ENCODE measurements around the gene PARP4. TPM values are rescaled to one million over a fixed set of nuclear protein-coding genes. Genes with fewer than 3 reads are reported as not detected.

Gene PARP4
- total and polyA plus RNA-seq, 12 donors, result 19.8 to 92.2 (median 62.6) TPM

DNA sequence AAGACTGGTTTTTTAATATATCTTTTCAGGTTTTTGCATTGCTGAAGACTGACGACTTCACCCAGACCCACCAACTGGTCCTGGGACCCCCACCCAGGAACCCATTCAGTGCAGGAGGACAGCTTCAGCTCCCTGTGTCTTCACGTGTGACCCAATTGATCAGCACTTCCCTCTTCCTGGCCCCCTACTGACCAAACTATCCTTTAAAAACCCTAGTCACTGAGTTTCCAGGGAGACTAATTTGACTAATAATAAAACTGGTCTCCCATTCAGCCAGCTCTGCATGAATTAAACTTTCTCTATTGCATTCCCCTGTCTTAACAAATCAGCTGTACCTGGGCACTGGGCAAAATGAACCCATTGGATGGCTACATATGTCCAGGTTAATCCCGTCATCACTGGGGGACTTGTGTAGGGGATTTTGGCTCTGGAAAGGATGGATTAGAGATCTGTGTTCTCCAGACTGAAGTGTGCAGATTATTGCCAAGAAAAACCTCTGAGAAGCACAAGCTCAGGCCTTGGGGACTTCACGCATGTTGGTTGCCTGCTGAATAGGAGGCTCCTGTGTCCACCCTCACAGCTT lies 16.3 kb upstream of the PARP4 start:
- no peak for DNase-seq
- no peaks in the 10 kb centered on the region for H3K36me3 ChIP-seq (replicated peaks in 1 of 2)
- H3K9me3 ChIP-seq (replicated peaks in 1 of 3), result no peaks in the 10 kb centered on the region
- H3K4me3 ChIP-seq, result no peak overlapping the region
- no peak overlapping the region for H3K27ac ChIP-seq
- WGBS, 4 donors, result 72 to 81% (median 79%) methylated on average over 3 to 4 of the region's 4 CpGs
- H3K27me3 ChIP-seq, result peaks cover 6% of the 10 kb centered on the region
- TF ChIP-seq POLR2A (IDR thresholded peaks at IDR 0.05), result no peak
- TF ChIP-seq, protein P1, sequence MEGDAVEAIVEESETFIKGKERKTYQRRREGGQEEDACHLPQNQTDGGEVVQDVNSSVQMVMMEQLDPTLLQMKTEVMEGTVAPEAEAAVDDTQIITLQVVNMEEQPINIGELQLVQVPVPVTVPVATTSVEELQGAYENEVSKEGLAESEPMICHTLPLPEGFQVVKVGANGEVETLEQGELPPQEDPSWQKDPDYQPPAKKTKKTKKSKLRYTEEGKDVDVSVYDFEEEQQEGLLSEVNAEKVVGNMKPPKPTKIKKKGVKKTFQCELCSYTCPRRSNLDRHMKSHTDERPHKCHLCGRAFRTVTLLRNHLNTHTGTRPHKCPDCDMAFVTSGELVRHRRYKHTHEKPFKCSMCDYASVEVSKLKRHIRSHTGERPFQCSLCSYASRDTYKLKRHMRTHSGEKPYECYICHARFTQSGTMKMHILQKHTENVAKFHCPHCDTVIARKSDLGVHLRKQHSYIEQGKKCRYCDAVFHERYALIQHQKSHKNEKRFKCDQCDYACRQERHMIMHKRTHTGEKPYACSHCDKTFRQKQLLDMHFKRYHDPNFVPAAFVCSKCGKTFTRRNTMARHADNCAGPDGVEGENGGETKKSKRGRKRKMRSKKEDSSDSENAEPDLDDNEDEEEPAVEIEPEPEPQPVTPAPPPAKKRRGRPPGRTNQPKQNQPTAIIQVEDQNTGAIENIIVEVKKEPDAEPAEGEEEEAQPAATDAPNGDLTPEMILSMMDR (IDR thresholded peaks at IDR 0.05), result no peak
- H3K4me1 ChIP-seq (replicated peaks in 1 of 2), result no peaks in the 10 kb centered on the region
- intact Hi-C loops (cut with DNase I), result no loop called here

GRCh38 chr13:24527266-24527775 lies 14.7 kb upstream of the PARP4 start:
- WGBS, 4 donors, result 82 to 85% (median 84%) methylated on average over 6 of the region's 6 CpGs
- Histone ChIP-seq H3K27ac (no peak overlapping the region), H3K36me3 (replicated peaks in 1 of 2) (no peaks in the 10 kb centered on the region), H3K27me3 (peaks cover 6% of the 10 kb centered on the region), H3K4me3 (no peak overlapping the region), H3K9me3 (replicated peaks in 1 of 3) (no peaks in the 10 kb centered on the region), H3K4me1 (replicated peaks in 1 of 2) (no peaks in the 10 kb centered on the region)
- TF ChIP-seq, protein P1 (IDR thresholded peaks at IDR 0.05), result no peak
- no peak for TF ChIP-seq POLR2A (IDR thresholded peaks at IDR 0.05)
- no peak for DNase-seq
- intact Hi-C loops (cut with DNase I), result no loop called here

- H3K4me1 ChIP-seq (replicated peaks in 1 of 2), result no peaks in the 10 kb centered on the region
- TF ChIP-seq, protein P1 (IDR thresholded peaks at IDR 0.05), result no peak
- no peak for TF ChIP-seq POLR2A (IDR thresholded peaks at IDR 0.05)
- 84 to 88% (median 87%) methylated on average over 1 of the region's 1 CpG for whole genome bisulfite sequencing, 4 donors
Measured at GRCh38 chr13:24520733-24521132, 8.2 kb upstream of the PARP4 start.

DNA sequence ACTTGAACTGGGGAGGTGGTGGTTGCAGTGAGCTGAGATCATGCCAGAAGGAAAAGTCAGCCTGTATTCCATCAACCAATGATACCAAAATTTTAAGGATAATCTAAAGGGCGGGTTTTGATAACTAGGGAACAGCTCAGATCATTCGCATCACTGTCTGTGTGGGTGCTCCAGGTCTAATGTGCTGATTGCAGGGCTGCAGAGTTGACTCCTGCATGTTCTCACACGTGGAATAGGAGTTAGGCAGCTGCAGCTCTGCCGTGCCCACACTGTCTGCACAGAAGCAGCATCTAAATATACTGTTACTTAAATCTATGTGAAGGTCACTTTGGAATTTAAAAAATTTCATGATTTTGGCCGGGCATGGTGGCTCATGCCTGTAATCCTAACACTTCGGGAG lies 4.3 kb upstream of the PARP4 start:
- DNase-seq, result no peak
- WGBS, 4 donors, result 80 to 85% (median 83%) methylated on average over 6 of the region's 6 CpGs
- Histone ChIP-seq H3K36me3 (replicated peaks in 1 of 2) (no peaks in the 10 kb centered on the region), H3K4me1 (replicated peaks in 1 of 2) (peaks cover 0 to 8% of the 10 kb centered on the region in 2 donors), H3K4me3 (no peak overlapping the region), H3K9me3 (replicated peaks in 1 of 3) (no peaks in the 10 kb centered on the region), H3K27ac (no peak overlapping the region), H3K27me3 (no peaks in the 10 kb centered on the region)
- intact Hi-C loops (cut with DNase I), result no loop called here
- TF ChIP-seq, protein P1 (IDR thresholded peaks at IDR 0.05), result no peak
- TF ChIP-seq POLR2A (IDR thresholded peaks at IDR 0.05), result no peak

More at GRCh38 chr13:24520733-24521132, 8.2 kb upstream of the PARP4 start:
- H3K4me3 ChIP-seq, result no peak overlapping the region
- no peaks in the 10 kb centered on the region for H3K9me3 ChIP-seq (replicated peaks in 1 of 3)
- DNase-seq, result no peak
- no peak overlapping the region for H3K27ac ChIP-seq
- no peaks in the 10 kb centered on the region for H3K36me3 ChIP-seq (replicated peaks in 1 of 2)
- intact Hi-C loops (cut with DNase I), result no loop called here
- no peaks in the 10 kb centered on the region for H3K27me3 ChIP-seq

All from adrenal gland (tissue), 12 donors.